H9 (cell line): ENCODE data around the gene SH3TC1. TPM values are rescaled to one million over a fixed set of nuclear protein-coding genes. Genes with fewer than 3 reads are reported as not detected.

Experiments used
- DNase-seq: peaks from one replicate; pipeline ENCODE4 v3.0.0-alpha.2; 2017
- H2AFZ ChIP-seq: one replicate; pipeline ENCODE4 v1.6.1; 2013; ENCODE audit warnings: mild to moderate bottlenecking, low read length, control low read depth, moderate library complexity
- H2AK5ac ChIP-seq: 2 replicates; pipeline ENCODE4 v1.6.1; 2013; ENCODE audit warnings: low read length, control low read depth, mixed read lengths; ENCODE audit not compliant: insufficient read length
- H2BK120ac ChIP-seq: one replicate; pipeline ENCODE4 v1.6.1; 2013; ENCODE audit warnings: low read depth, mild to moderate bottlenecking, low read length, control low read depth, inconsistent platforms; ENCODE audit not compliant: poor library complexity, severe bottlenecking
- H2BK12ac ChIP-seq: 2 replicates; pipeline ENCODE4 v1.6.1; 2013; ENCODE audit warnings: low read length, control low read depth, mixed read lengths, low read depth; ENCODE audit not compliant: insufficient read length
- H2BK15ac ChIP-seq: 2 replicates; pipeline ENCODE4 v1.6.1; 2013; ENCODE audit warnings: low read depth, low read length, control low read depth
- H2BK20ac ChIP-seq: one replicate; pipeline ENCODE4 v1.6.1; 2013; ENCODE audit warnings: low read depth, mild to moderate bottlenecking, low read length, control low read depth, inconsistent platforms; ENCODE audit not compliant: poor library complexity, severe bottlenecking
- H2BK5ac ChIP-seq: 2 replicates; pipeline ENCODE4 v1.6.1; 2013; ENCODE audit warnings: low read length, control low read depth, mixed read lengths; ENCODE audit not compliant: insufficient read length
- H3K14ac ChIP-seq: 2 replicates; pipeline ENCODE4 v1.6.1; 2013; ENCODE audit warnings: low read length, control low read depth; ENCODE audit not compliant: insufficient read depth
- H3K18ac ChIP-seq: 2 replicates; pipeline ENCODE4 v1.6.1; 2013; ENCODE audit warnings: low read depth, mild to moderate bottlenecking, mixed read lengths, low read length, control low read depth; ENCODE audit not compliant: insufficient read length
- H3K23ac ChIP-seq: 2 replicates; pipeline ENCODE4 v1.6.1; 2013; ENCODE audit warnings: low read length, control low read depth, mixed read lengths, low read depth; ENCODE audit not compliant: insufficient read length
- H3K23me2 ChIP-seq: 2 replicates; pipeline ENCODE4 v1.6.1; 2013; ENCODE audit warnings: low read depth, mild to moderate bottlenecking, mixed read lengths, low read length, control low read depth; ENCODE audit not compliant: insufficient read length, poor library complexity, severe bottlenecking
- H3K27ac ChIP-seq: 2 replicates; pipeline ENCODE4 v1.5.1; 2013; ENCODE audit warnings: low read length, control low read depth, mixed read lengths, low read depth; ENCODE audit not compliant: insufficient read length
- H3K27me3 ChIP-seq: 2 replicates; pipeline ENCODE4 v1.6.1; 2013; ENCODE audit warnings: low read length, control low read depth, inconsistent platforms; ENCODE audit not compliant: insufficient read depth
- H3K4ac ChIP-seq: 2 replicates; pipeline ENCODE4 v1.6.1; 2013; ENCODE audit warnings: low read depth, mild to moderate bottlenecking, control low read depth, inconsistent platforms, low read length, moderate library complexity
- H3K4me1 ChIP-seq: 2 replicates; pipeline ENCODE4 v1.6.1; 2013; ENCODE audit warnings: low read length, control low read depth, inconsistent platforms; ENCODE audit not compliant: insufficient read depth
- H3K4me2 ChIP-seq: 2 replicates; pipeline ENCODE4 v1.6.1; 2013; ENCODE audit warnings: low read length, control low read depth, mixed read lengths; ENCODE audit not compliant: insufficient read length, insufficient read depth
- H3K56ac ChIP-seq: 2 replicates; pipeline ENCODE4 v1.6.1; 2013; ENCODE audit warnings: low read depth, mild to moderate bottlenecking, mixed read lengths, low read length, control low read depth; ENCODE audit not compliant: insufficient read length
- H3K79me1 ChIP-seq: 2 replicates; pipeline ENCODE4 v1.6.1; 2013; ENCODE audit warnings: low read depth, mild to moderate bottlenecking, moderate library complexity, low read length, control low read depth, inconsistent platforms; ENCODE audit not compliant: insufficient read depth, poor library complexity, severe bottlenecking
- H3K79me2 ChIP-seq: 2 replicates; pipeline ENCODE4 v1.6.1; 2013; ENCODE audit warnings: low read length, control low read depth, inconsistent platforms; ENCODE audit not compliant: insufficient read depth
- H3K9ac ChIP-seq: 2 replicates; pipeline ENCODE4 v1.6.1; 2013; ENCODE audit warnings: low read length, control low read depth, mixed read lengths; ENCODE audit not compliant: insufficient read length; ENCODE audit errors: extremely low read depth
- H3K9me3 ChIP-seq: one replicate; pipeline ENCODE4 v1.6.1; 2013; ENCODE audit warnings: low read depth, low read length, inconsistent platforms; ENCODE audit not compliant: control insufficient read depth
- H3T11ph ChIP-seq: one replicate; pipeline ENCODE4 v1.6.1; 2013; ENCODE audit warnings: mild to moderate bottlenecking, low read length, control low read depth, inconsistent platforms
- H4K20me1 ChIP-seq: one replicate; pipeline ENCODE4 v1.6.1; 2013; ENCODE audit not compliant: control insufficient read depth, insufficient read length, insufficient read depth
- H4K5ac ChIP-seq: 2 replicates; pipeline ENCODE4 v1.6.1; 2013; ENCODE audit warnings: low read depth, mild to moderate bottlenecking, mixed read lengths, low read length, control low read depth; ENCODE audit not compliant: insufficient read length
- H4K8ac ChIP-seq: replicated peaks from 2 replicates; pipeline ENCODE4 v1.6.1; 2013; ENCODE audit warnings: low read length, control low read depth, mixed read lengths, low read depth; ENCODE audit not compliant: insufficient read length
- H4K91ac ChIP-seq: 2 replicates; pipeline ENCODE4 v1.6.1; 2013; ENCODE audit warnings: low read depth, mild to moderate bottlenecking, moderate library complexity, mixed read lengths, low read length, control low read depth; ENCODE audit not compliant: insufficient read length
- H3K27ac Mint-ChIP-seq, 3 experiments: 2 replicates in 2 of 3; 3 replicates in 1 of 3; pipeline ENCODE4 v1.8.0; 2020 to 2021; ENCODE audit warnings: mixed read lengths in 3 of 3, mild to moderate bottlenecking in 1 of 3, moderate library complexity in 1 of 3
- H3K27me3 Mint-ChIP-seq: 2 replicates; pipeline ENCODE4 v1.8.0; 2021; ENCODE audit warnings: low read depth, mild to moderate bottlenecking, moderate library complexity, mixed read lengths
- H3K36me3 Mint-ChIP-seq, 3 experiments: 2 replicates in 2 of 3; 3 replicates in 1 of 3; pipeline ENCODE4 v1.8.0; 2020 to 2021; ENCODE audit warnings: low read depth in 3 of 3, mixed read lengths in 3 of 3; ENCODE audit not compliant: insufficient read depth in 1 of 3
- H3K4me1 Mint-ChIP-seq, 2 experiments: 2 replicates each; pipeline ENCODE4 v1.8.0; 2020; ENCODE audit warnings: mixed read lengths in 2 of 2
- H3K4me3 Mint-ChIP-seq, 2 experiments: 2 replicates in 1 of 2; 3 replicates in 1 of 2; pipeline ENCODE4 v1.8.0; 2020 to 2021; ENCODE audit warnings: mild to moderate bottlenecking in 2 of 2, mixed read lengths in 2 of 2, moderate library complexity in 1 of 2
- H3K9me3 Mint-ChIP-seq, 2 experiments: 2 replicates in 1 of 2; 3 replicates in 1 of 2; pipeline ENCODE4 v1.8.0; 2020; ENCODE audit warnings: mild to moderate bottlenecking in 2 of 2, mixed read lengths in 2 of 2, moderate library complexity in 1 of 2
- CTCF ChIP-seq: fragments of 200-600 bp; sonication (generic); conservative IDR thresholded peaks from 3 replicates; pipeline ENCODE4 v1.8.0; 2021; ENCODE audit warnings: antibody characterized with exemption, mild to moderate bottlenecking
- WGBS: extraction: QIAGEN DNeasy Blood & Tissue Kit; methylation state at CpG from one replicate; pipeline ENCODE4 v1.1.7; 2013; ENCODE audit warnings: missing lambda C conversion rate, low lambda C conversion rate, mixed read lengths; ENCODE audit not compliant: insufficient read length; ENCODE audit errors: extremely low coverage; 5-methylcytosine and 5-hydroxymethylcytosine counted together
- total RNA-seq: library from RNA; stranded (reverse); gene quantifications from 2 replicates; pipeline ENCODE4 v1.2.1, GENCODE V29; 2021

Gene SH3TC1
- total RNA-seq, 1 experiment from 2014 or later = 0.74 TPM

- H2BK20ac ChIP-seq = no peak overlapping the region
- H2BK120ac ChIP-seq = no peak overlapping the region
- H3K9me3 Mint-ChIP-seq = no peaks in the 10 kb centered on the region
- H2AK5ac ChIP-seq = no peak overlapping the region
- H3K4me3 Mint-ChIP-seq = no peak overlapping the region
- H3K4ac ChIP-seq = no peak overlapping the region
- no peak overlapping the region for H2BK5ac ChIP-seq
- H3K36me3 Mint-ChIP-seq = no peaks in the 10 kb centered on the region; a peak in 1 of 7 replicates
- H3T11ph ChIP-seq = no peak overlapping the region
- H3K27me3 Mint-ChIP-seq = peaks cover 1% of the 10 kb centered on the region
- DNase-seq = no peak
- H3K18ac ChIP-seq = no peak overlapping the region
- H2AFZ ChIP-seq = no peak overlapping the region
- H3K23ac ChIP-seq = no peak overlapping the region
- TF ChIP-seq CTCF = no peak
- H4K5ac ChIP-seq = no peak overlapping the region
- H3K56ac ChIP-seq = no peak overlapping the region
- no peak overlapping the region for H2BK15ac ChIP-seq
- H3K79me2 ChIP-seq = no peaks in the 10 kb centered on the region
- no peak overlapping the region for H3K27ac ChIP-seq
- H3K79me1 ChIP-seq = no peaks in the 10 kb centered on the region
- no peaks in the 10 kb centered on the region for H3K9me3 ChIP-seq
- no peak overlapping the region for H4K91ac ChIP-seq
- H3K4me1 Mint-ChIP-seq = no peaks in the 10 kb centered on the region
- WGBS = no CpG with 5 or more reads among the region's 16 CpGs
- H3K4me2 ChIP-seq = no peak overlapping the region
- no peak overlapping the region for H2BK12ac ChIP-seq
- H3K23me2 ChIP-seq = no peaks in the 10 kb centered on the region
- H3K27me3 ChIP-seq = no peaks in the 10 kb centered on the region
- H4K20me1 ChIP-seq = peaks cover 3% of the 10 kb centered on the region
- no peak overlapping the region for H3K9ac ChIP-seq
- H4K8ac ChIP-seq = no peak overlapping the region
- peak overlapping the region in 1 of 3 experiments; percentile 38; a peak in 1 of 7 replicates for H3K27ac Mint-ChIP-seq
- no peak overlapping the region for H3K14ac ChIP-seq
- H3K4me1 ChIP-seq = no peaks in the 10 kb centered on the region
Measured at GRCh38 chr4:8285143-8285975, 86.3 kb downstream of the SH3TC1 start.
